HAP-1 (cell line): ENCODE measurements around the gene COQ4.
A peak's percentile ranks its signal among the peaks of the same experiment; 100 is the strongest.
"Not testable (repeated sequence)": the region's sequence is repeated elsewhere in the genome, so short reads cannot be mapped to it uniquely, and the experiment has no call there.

Experiments
- DNase-seq, 2 experiments: peaks; one replicate each; pipeline ENCODE4 v3.0.0-alpha.2; 2016 to 2020; ENCODE audit warnings: low spot score in 2 of 2
- H3K27me3 ChIP-seq: fragments of 250-450 bp; sonication (Bioruptor Pico); 2 replicates; pipeline ENCODE4 v1.5.1; 2020; ENCODE audit warnings: low read depth, mild to moderate bottlenecking, moderate library complexity
- H3K36me3 ChIP-seq: fragments of 250-450 bp; sonication (Bioruptor Pico); replicated peaks from 2 replicates; pipeline ENCODE4 v1.5.1; 2020; ENCODE audit warnings: mild to moderate bottlenecking
- H3K4me1 ChIP-seq: fragments of 250-450 bp; sonication (Bioruptor Pico); 2 replicates; pipeline ENCODE4 v1.5.1; 2020; ENCODE audit warnings: mild to moderate bottlenecking
- H3K4me3 ChIP-seq: fragments of 250-450 bp; sonication (Bioruptor Pico); 2 replicates; pipeline ENCODE4 v1.5.1; 2020; ENCODE audit warnings: mild to moderate bottlenecking, moderate library complexity
- H3K9me3 ChIP-seq: fragments of 250-450 bp; sonication (Bioruptor Pico); 2 replicates; pipeline ENCODE4 v1.5.1; 2020; ENCODE audit warnings: mild to moderate bottlenecking, moderate library complexity
- in situ Hi-C: fragments of 300-500 bp; cut with MboI; formaldehyde crosslinking; loops from 3 replicates; pipeline ENCODE4 v1.14.3; 2020; ENCODE audit warnings: low sequenced_read_pairs, inconsistent platforms, mixed read lengths

The COQ4 gene

GRCh38 chr9:128322404-128323211, at the start of gene COQ4, which contains the start of gene TRUB2:
TSS of gene COQ4 (plus strand) at chr9:128322839. CDS start at chr9:128322859, 20 bp downstream.
TSS of gene TRUB2 (minus strand) at chr9:128322447. CDS start at chr9:128322408, 39 bp downstream.
- Histone ChIP-seq H3K4me1 (no peaks in the 10 kb centered on the region), H3K4me3 (peak within 1 kb of the TSS; percentile 88)
- in situ Hi-C loops, result no loop called here

GRCh38 chr9:128274245-128274644, 48.4 kb upstream of the COQ4 start:
- no peaks in the 10 kb centered on the region for H3K27me3 ChIP-seq
- H3K9me3 ChIP-seq, result no peaks in the 10 kb centered on the region
- in situ Hi-C loops, result no loop called here
- no peak for DNase-seq
- no peak overlapping the region for H3K4me3 ChIP-seq
- H3K36me3 ChIP-seq, result peaks cover 4% of the 10 kb centered on the region; the same call in 1 of the 2 replicates
- H3K4me1 ChIP-seq, result 0 out of 2 replicates have a peak, but pooled peaks cover 5% of the 10 kb centered on the region

More at GRCh38 chr9:128322404-128323211, at the start of gene COQ4, which contains the start of gene TRUB2:
- peak; percentile 89 to 97 for DNase-seq
- peaks cover 33% of the 10 kb centered on the region for H3K36me3 ChIP-seq
- H3K9me3 ChIP-seq, result no peaks in the 10 kb centered on the region
- no peaks in the 10 kb centered on the region for H3K27me3 ChIP-seq

GRCh38 chr9:128275198-128276007, 47.2 kb upstream of the COQ4 start, which contains the start of gene GOLGA2:
TSS of gene GOLGA2 (minus strand) at chr9:128276007. CDS start at chr9:128275976, 31 bp downstream.
- H3K9me3 ChIP-seq, result no peaks in the 10 kb centered on the region
- DNase-seq, result peak; percentile 7 to 49
- peaks cover 4% of the 10 kb centered on the region; the same call in 1 of the 2 replicates for H3K36me3 ChIP-seq
- in situ Hi-C loops, result no loop called here
- 0 out of 2 replicates have a peak, but pooled peaks cover 5% of the 10 kb centered on the region for H3K4me1 ChIP-seq
- H3K4me3 ChIP-seq, result peak within 1 kb of the TSS; percentile 87
- H3K27me3 ChIP-seq, result no peaks in the 10 kb centered on the region

GRCh38 chr9:128276008-128276573, 46.5 kb upstream of the COQ4 start, which contains the start of gene SWI5:
TSS of gene SWI5 (plus strand) at chr9:128276276.
- peak; percentile 98 to 100 for DNase-seq
- H3K27me3 ChIP-seq, result no peaks in the 10 kb centered on the region
- H3K9me3 ChIP-seq, result no peaks in the 10 kb centered on the region
- H3K36me3 ChIP-seq, result peaks cover 4% of the 10 kb centered on the region; the same call in 1 of the 2 replicates
- H3K4me3 ChIP-seq, result peak within 1 kb of the TSS; percentile 87
- 0 out of 2 replicates have a peak, but pooled peaks cover 5% of the 10 kb centered on the region for H3K4me1 ChIP-seq
- in situ Hi-C loops, result no loop called here

GRCh38 chr9:128276574-128277270, 45.9 kb upstream of the COQ4 start:
- in situ Hi-C loops, result no loop called here
- peak; percentile 39 to 60 for DNase-seq
- peak overlapping the region; percentile 87 for H3K4me3 ChIP-seq

GRCh38 chr9:128279088-128280073, 43.3 kb upstream of the COQ4 start:
- H3K4me3 ChIP-seq, DNase-seq, H3K4me1 ChIP-seq, in situ Hi-C loops, H3K36me3 ChIP-seq, H3K9me3 ChIP-seq, H3K27me3 ChIP-seq: not testable (repeated sequence)

More at GRCh38 chr9:128276574-128277270, 45.9 kb upstream of the COQ4 start:
- no peaks in the 10 kb centered on the region for H3K9me3 ChIP-seq
- no peaks in the 10 kb centered on the region for H3K27me3 ChIP-seq
- peaks cover 4% of the 10 kb centered on the region; the same call in 1 of the 2 replicates for H3K36me3 ChIP-seq
- 0 out of 2 replicates have a peak, but pooled peaks cover 5% of the 10 kb centered on the region for H3K4me1 ChIP-seq

- in situ Hi-C loops, result no loop called here
- H3K4me1 ChIP-seq, result 0 out of 2 replicates have a peak, but pooled peaks cover 5% of the 10 kb centered on the region
- no peaks in the 10 kb centered on the region for H3K27me3 ChIP-seq
- no peak overlapping the region for H3K4me3 ChIP-seq
- H3K9me3 ChIP-seq, result no peaks in the 10 kb centered on the region
- DNase-seq, result no peak
- H3K36me3 ChIP-seq, result no peaks in the 10 kb centered on the region
Measured at GRCh38 chr9:128280084-128280622, 42.5 kb upstream of the COQ4 start.

- no peaks in the 10 kb centered on the region for H3K9me3 ChIP-seq
- no peak for DNase-seq
- H3K4me1 ChIP-seq, result no peaks in the 10 kb centered on the region
- H3K4me3 ChIP-seq, result no peak overlapping the region
- in situ Hi-C loops, result no loop called here
- peaks cover 4% of the 10 kb centered on the region; the same call in 1 of the 2 replicates for H3K36me3 ChIP-seq
- H3K27me3 ChIP-seq, result no peaks in the 10 kb centered on the region
Measured at GRCh38 chr9:128282500-128282899, 40.1 kb upstream of the COQ4 start.

GRCh38 chr9:128285033-128285784, 37.4 kb upstream of the COQ4 start:
- Histone ChIP-seq H3K4me3 (no peak overlapping the region), H3K4me1 (no peaks in the 10 kb centered on the region), H3K9me3 (no peaks in the 10 kb centered on the region), H3K27me3 (no peaks in the 10 kb centered on the region), H3K36me3 (peaks cover 9% of the 10 kb centered on the region; the same call in 1 of the 2 replicates)
- in situ Hi-C loops, result no loop called here
- no peak for DNase-seq

- no peak for DNase-seq
- no peaks in the 10 kb centered on the region for H3K27me3 ChIP-seq
- H3K4me3 ChIP-seq, result no peak overlapping the region
- in situ Hi-C loops, result no loop called here
- no peaks in the 10 kb centered on the region for H3K9me3 ChIP-seq
- H3K4me1 ChIP-seq, result no peaks in the 10 kb centered on the region
- peaks cover 9% of the 10 kb centered on the region; the same call in 1 of the 2 replicates for H3K36me3 ChIP-seq
Measured at GRCh38 chr9:128286440-128286839, 36.2 kb upstream of the COQ4 start.

GRCh38 chr9:128288273-128289004, 34.2 kb upstream of the COQ4 start:
- no peak overlapping the region for H3K4me3 ChIP-seq
- peaks cover 9% of the 10 kb centered on the region; the same call in 1 of the 2 replicates for H3K36me3 ChIP-seq
- no peaks in the 10 kb centered on the region for H3K27me3 ChIP-seq
- no peaks in the 10 kb centered on the region for H3K9me3 ChIP-seq
- no peaks in the 10 kb centered on the region for H3K4me1 ChIP-seq
- in situ Hi-C loops, result no loop called here
- DNase-seq, result no peak
